ENCODE results near the gene SH3BP2. TPM values are rescaled to one million over a fixed set of nuclear protein-coding genes. Genes with fewer than 3 reads are reported as not detected.

SH3BP2 gene
- total RNA-seq, 2 donors from 2014 or later: 24.3 to 41.3 TPM

DNA sequence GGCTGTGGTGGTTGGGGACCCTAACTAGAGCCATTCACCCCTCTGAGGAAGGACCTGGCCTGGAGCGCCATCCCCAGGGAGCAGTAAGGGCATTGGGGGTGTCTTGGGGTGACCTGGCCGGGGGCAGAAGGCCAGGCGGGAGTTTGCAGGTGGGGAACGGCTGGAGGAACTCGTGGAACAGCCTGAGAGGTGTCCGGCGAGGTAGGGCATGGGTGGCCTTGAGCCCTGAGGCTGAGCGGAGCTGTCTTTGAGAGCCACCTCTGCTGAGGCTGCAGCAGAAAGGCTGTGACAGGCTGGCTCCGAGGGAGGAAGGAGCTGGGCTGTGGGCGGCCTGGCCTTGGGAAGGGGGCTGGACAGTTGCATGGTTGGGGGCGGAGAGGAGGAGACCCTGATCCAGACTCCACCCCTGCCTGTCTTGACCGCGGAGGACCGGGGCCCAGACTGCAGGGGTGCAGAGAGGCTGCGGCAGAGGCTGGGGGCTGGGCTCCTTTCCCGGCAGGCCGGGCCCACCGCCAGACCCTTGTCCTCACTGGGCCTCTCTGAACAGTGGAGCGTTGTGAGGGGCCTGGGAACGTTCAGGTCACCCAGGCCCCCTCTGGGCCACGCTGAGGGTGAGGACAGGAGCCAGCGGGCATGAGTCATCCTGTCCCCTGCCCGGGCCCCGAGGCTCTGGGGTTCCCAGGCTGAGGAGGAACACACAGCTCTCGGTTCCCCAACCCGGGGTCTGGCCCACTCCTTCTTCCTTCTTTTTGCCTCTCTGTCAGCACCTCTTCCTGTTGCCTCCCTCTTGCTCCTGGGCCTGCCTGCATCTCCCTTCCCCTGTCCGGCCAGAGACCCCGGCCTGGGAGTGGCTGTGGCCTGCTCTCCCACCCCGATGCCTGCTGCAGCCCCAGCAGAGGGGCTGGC is 8.1 kb downstream of the SH3BP2 start:
- no peak for DNase-seq (ENCODE audit: low spot score)
- Histone ChIP-seq H3K4me1 (replicated peaks) (peaks cover 40% of the 10 kb centered on the region), H3K27ac (peak overlapping the region; percentile 63 to 76), H3K4me3 (peak overlapping the region in 1 of 2 donors; percentile 3), H3K9me3 (no peaks in the 10 kb centered on the region), H3K36me3 (no peaks in the 10 kb centered on the region), H3K27me3 (replicated peaks; ENCODE audit: insufficient read depth) (no peaks in the 10 kb centered on the region)
- 22% methylated on average over 24 of the region's 29 CpGs for WGBS
- peak; percentile 13 for TF ChIP-seq POLR2AphosphoS5 (IDR thresholded peaks at IDR 0.05)
- no peak for TF ChIP-seq CTCF (IDR thresholded peaks at IDR 0.05)
- intact Hi-C loops (cut with DNase I): no loop called here

DNA sequence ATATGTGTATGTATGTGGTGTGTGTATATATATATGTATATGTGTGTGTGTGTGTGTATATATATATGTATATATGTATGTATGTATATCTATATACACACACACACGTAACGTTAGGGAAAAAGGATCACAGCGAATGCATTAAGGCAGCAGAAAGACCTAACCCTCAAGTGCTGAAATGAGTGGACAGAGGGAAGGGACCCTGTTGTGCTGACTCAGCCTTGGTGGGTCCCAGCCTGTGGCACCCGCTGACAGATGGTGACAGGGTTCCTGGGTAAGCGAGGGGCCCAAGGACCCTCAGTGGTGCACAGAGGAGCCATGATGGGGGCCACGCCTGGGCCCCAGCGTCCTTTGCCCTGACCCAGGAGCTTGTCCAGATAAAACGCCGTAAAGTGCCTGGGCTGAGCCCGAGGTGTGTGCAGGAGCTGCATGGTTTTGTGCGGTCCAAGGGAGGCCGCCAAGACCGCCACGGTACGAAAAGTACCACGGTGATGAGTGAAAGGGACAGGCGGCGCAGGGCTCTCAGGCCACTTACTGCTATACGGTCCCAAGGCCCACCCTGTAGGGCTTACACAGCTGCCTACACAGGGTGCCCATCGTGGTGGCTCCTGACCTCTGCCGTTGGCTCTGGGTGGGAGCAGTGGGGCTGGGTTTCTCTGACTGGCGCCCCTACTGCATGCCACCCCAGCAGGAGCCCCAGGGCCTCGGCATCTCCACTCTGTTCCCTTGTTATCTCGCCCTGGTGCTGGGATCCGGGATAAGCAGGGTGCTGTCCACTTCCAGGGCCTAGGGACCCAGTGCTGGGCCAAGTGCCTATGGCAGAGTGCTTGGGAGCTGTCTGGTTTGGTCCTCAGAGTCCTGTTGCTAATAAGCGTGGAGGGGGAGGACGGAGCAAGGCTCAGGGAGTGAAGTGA is 10.0 kb downstream of the SH3BP2 start:
- no peak overlapping the region for H3K27ac ChIP-seq
- no peak overlapping the region for H3K4me3 ChIP-seq
- no peak for DNase-seq (ENCODE audit: low spot score)
- TF ChIP-seq POLR2A (IDR thresholded peaks at IDR 0.05): no peak
- no peak for TF ChIP-seq POLR2AphosphoS5 (IDR thresholded peaks at IDR 0.05)
- TF ChIP-seq CTCF (IDR thresholded peaks at IDR 0.05): no peak
- intact Hi-C loops (cut with DNase I): no loop called here
- no peaks in the 10 kb centered on the region for H3K27me3 ChIP-seq (replicated peaks; ENCODE audit: insufficient read depth)
- H3K9me3 ChIP-seq: no peaks in the 10 kb centered on the region
- no peaks in the 10 kb centered on the region for H3K36me3 ChIP-seq
- WGBS: 92% methylated on average over 27 of the region's 27 CpGs
- H3K4me1 ChIP-seq (replicated peaks): peaks cover 41% of the 10 kb centered on the region

DNA sequence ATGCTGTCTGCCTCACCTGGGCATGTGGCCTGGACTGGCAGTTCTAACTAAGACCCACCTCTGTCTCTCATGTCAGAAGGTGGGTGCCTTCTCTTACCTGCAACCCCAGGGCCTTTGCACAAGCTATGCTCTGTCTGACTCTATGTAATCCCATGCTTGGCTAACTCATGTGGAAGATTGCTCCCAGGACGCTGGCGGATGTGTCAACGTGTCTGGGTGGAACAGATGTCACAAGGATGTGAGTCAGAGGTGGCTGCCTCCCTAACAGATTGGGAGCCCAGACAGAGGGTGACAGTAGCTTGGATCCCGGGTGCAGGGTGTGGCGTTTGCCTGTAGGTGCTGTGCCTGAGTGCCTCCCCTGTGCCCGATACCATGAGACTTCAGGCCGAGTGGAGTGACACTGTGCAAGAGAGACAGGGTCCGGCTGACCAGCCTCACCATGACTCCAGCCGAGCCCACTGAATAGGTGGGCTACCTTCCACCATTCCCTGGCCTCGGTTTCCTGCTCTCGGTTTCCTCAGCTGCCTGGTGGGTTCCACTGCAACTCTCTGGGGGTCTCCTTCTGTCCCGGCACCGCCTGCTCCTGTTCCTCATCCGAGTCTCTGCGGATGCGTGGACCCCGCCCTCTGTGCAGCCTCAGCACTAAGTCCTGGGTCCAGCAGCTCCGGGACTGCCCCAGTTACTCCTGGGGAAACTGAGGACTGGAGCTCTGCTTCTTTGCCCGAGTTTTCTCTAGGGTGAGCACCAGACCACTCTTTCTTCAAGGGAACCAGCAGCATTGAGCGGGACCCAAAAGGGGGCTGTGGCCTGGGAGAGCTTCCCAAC is 11.0 kb downstream of the SH3BP2 start:
- H3K27ac ChIP-seq: no peak overlapping the region
- 91% methylated on average over 20 of the region's 20 CpGs for WGBS
- TF ChIP-seq POLR2AphosphoS5 (IDR thresholded peaks at IDR 0.05): no peak
- no peak for TF ChIP-seq CTCF (IDR thresholded peaks at IDR 0.05)
- TF ChIP-seq POLR2A (IDR thresholded peaks at IDR 0.05): no peak
- H3K36me3 ChIP-seq: no peaks in the 10 kb centered on the region
- peaks cover 40% of the 10 kb centered on the region for H3K4me1 ChIP-seq (replicated peaks)
- H3K9me3 ChIP-seq: no peaks in the 10 kb centered on the region
- intact Hi-C loops (cut with DNase I): no loop called here
- no peak for DNase-seq (ENCODE audit: low spot score)
- H3K4me3 ChIP-seq: no peak overlapping the region
- no peaks in the 10 kb centered on the region for H3K27me3 ChIP-seq (replicated peaks; ENCODE audit: insufficient read depth)

GRCh38 chr4:2804449-2804972 is 11.6 kb downstream of the SH3BP2 start:
- H3K4me3 ChIP-seq: no peak overlapping the region
- H3K4me1 ChIP-seq (replicated peaks): peaks cover 38% of the 10 kb centered on the region
- no peaks in the 10 kb centered on the region for H3K36me3 ChIP-seq
- no peak overlapping the region for H3K27ac ChIP-seq
- intact Hi-C loops (cut with DNase I): no loop called here
- no peak for TF ChIP-seq POLR2A (IDR thresholded peaks at IDR 0.05)
- TF ChIP-seq POLR2AphosphoS5 (IDR thresholded peaks at IDR 0.05): no peak
- TF ChIP-seq CTCF (IDR thresholded peaks at IDR 0.05): no peak
- H3K9me3 ChIP-seq: no peaks in the 10 kb centered on the region
- no peaks in the 10 kb centered on the region for H3K27me3 ChIP-seq (replicated peaks; ENCODE audit: insufficient read depth)
- DNase-seq (ENCODE audit: low spot score): no peak
- WGBS: 86% methylated on average over 9 of the region's 10 CpGs

Data from prostate gland (tissue), 2 donors.